Stimulated activated CD4-positive, alpha-beta T cell treated with anti-CD3 and anti-CD28 coated beads, Interleukin-1b, Interleukin-23, amount 100 ng/mL, for 24 hours (primary cell): ENCODE data around the gene FRMPD2.
"Not testable (repeated sequence)": the region's sequence is repeated elsewhere in the genome, so short reads cannot be mapped to it uniquely, and the experiment has no call there.

ENCODE experiments used
- DNase-seq, 4 experiments: peaks; one replicate each; pipeline ENCODE4 v3.0.0-alpha.2; 2020; ENCODE audit warnings: low read depth in 4 of 4, low spot score in 1 of 4

FRMPD2 gene

GRCh38 chr10:48288661-48289060 is 14.2 kb upstream of the FRMPD2 start:
- DNase-seq, result no peak

GRCh38 chr10:48287417-48288391 is 13.2 kb upstream of the FRMPD2 start:
- no peak for DNase-seq

GRCh38 chr10:48286356-48286755 is 11.9 kb upstream of the FRMPD2 start:
- DNase-seq, result no peak

GRCh38 chr10:48285710-48286109 is 11.2 kb upstream of the FRMPD2 start:
- no peak for DNase-seq

- no peak for DNase-seq
Observed at GRCh38 chr10:48284811-48285210, 10.3 kb upstream of the FRMPD2 start.

- DNase-seq, result no peak
Observed at GRCh38 chr10:48284002-48284546, 9.6 kb upstream of the FRMPD2 start.

- no peak for DNase-seq
Observed at GRCh38 chr10:48282829-48283228, 8.3 kb upstream of the FRMPD2 start.

GRCh38 chr10:48281697-48282096 is 7.2 kb upstream of the FRMPD2 start:
- not testable (repeated sequence) for DNase-seq

- DNase-seq, result no peak
Observed at GRCh38 chr10:48279081-48279751, 4.7 kb upstream of the FRMPD2 start.

GRCh38 chr10:48277093-48277492 is 2.6 kb upstream of the FRMPD2 start:
- no peak for DNase-seq

GRCh38 chr10:48273741-48274140 is 755 bp downstream of the FRMPD2 start:
- DNase-seq, result no peak

GRCh38 chr10:48272682-48273081 is 1.8 kb downstream of the FRMPD2 start:
- DNase-seq, result no peak

GRCh38 chr10:48271047-48271730 is 3.3 kb downstream of the FRMPD2 start:
- no peak for DNase-seq

- no peak for DNase-seq
Observed at GRCh38 chr10:48266528-48266927, 8.0 kb downstream of the FRMPD2 start.

GRCh38 chr10:48258105-48258504 is 16.4 kb downstream of the FRMPD2 start:
- no peak for DNase-seq

GRCh38 chr10:48257407-48257961 is 17.0 kb downstream of the FRMPD2 start:
- DNase-seq, result no peak

- DNase-seq, result no peak
Observed at GRCh38 chr10:48255722-48256121, 18.8 kb downstream of the FRMPD2 start.

- no peak for DNase-seq
Observed at GRCh38 chr10:48254750-48255512, 19.6 kb downstream of the FRMPD2 start.

GRCh38 chr10:48253970-48254657 is 20.4 kb downstream of the FRMPD2 start:
- DNase-seq, result no peak

- DNase-seq, result no peak
Observed at GRCh38 chr10:48252354-48252650, 22.2 kb downstream of the FRMPD2 start.
